SK-N-SH treated with all-trans-retinoic acid at 6 μM for 48 hours (cell line): ENCODE data around the gene PDCD4.

Experiments used
- ARNTL ChIP-seq: fragments of 450-650 bp; formaldehyde crosslinking; IDR thresholded peaks from 2 replicates; pipeline ENCODE4 v1.5.0; 2020; ENCODE audit warnings: low read depth, mild to moderate bottlenecking, moderate library complexity, borderline replicate concordance
- CSRNP3 ChIP-seq: fragments of 250-450 bp; sonication (Bioruptor Pico); IDR thresholded peaks from 2 replicates; pipeline ENCODE4 v1.5.1; 2021; ENCODE audit warnings: mild to moderate bottlenecking, moderate library complexity
- ESRRG ChIP-seq: fragments of 250-450 bp; sonication (Bioruptor Pico); IDR thresholded peaks from 2 replicates; pipeline ENCODE4 v1.6.1; 2021; ENCODE audit warnings: mild to moderate bottlenecking
- GLIS3 ChIP-seq: fragments of 250-450 bp; sonication (Bioruptor Pico); IDR thresholded peaks from 2 replicates; pipeline ENCODE4 v1.5.0; 2020; ENCODE audit warnings: mild to moderate bottlenecking, moderate library complexity
- PATZ1 ChIP-seq: fragments of 250-450 bp; sonication (Bioruptor Pico); IDR thresholded peaks from 2 replicates; pipeline ENCODE4 v1.8.0; 2020; ENCODE audit warnings: mild to moderate bottlenecking, moderate library complexity, borderline replicate concordance
- RARB ChIP-seq: fragments of 250-450 bp; sonication (Bioruptor Pico); IDR thresholded peaks from 2 replicates; pipeline ENCODE4 v1.8.0; 2021; ENCODE audit warnings: mild to moderate bottlenecking, moderate library complexity
- SNAI2 ChIP-seq: fragments of 250-450 bp; sonication (Bioruptor Pico); IDR thresholded peaks from 2 replicates; pipeline ENCODE4 v1.5.0; 2020; ENCODE audit warnings: mild to moderate bottlenecking, moderate library complexity
- TOX ChIP-seq: fragments of 250-450 bp; sonication (Bioruptor Pico); IDR thresholded peaks from 2 replicates; pipeline ENCODE4 v1.8.0; 2021; ENCODE audit warnings: mild to moderate bottlenecking, moderate library complexity, borderline replicate concordance
- ZFP3 ChIP-seq: fragments of 250-450 bp; sonication (Bioruptor Pico); IDR thresholded peaks from 2 replicates; pipeline ENCODE4 v1.5.0; 2020; ENCODE audit warnings: mild to moderate bottlenecking, moderate library complexity
- ZNF8 ChIP-seq: fragments of 450-650 bp; formaldehyde crosslinking; IDR thresholded peaks from 2 replicates; pipeline ENCODE4 v1.5.0; 2020; ENCODE audit warnings: mild to moderate bottlenecking, moderate library complexity

GRCh38 chr10:110833941-110834628 lies 37.6 kb upstream of the PDCD4 start:
- TF ChIP-seq ZNF8 (CRISPR knock-in tag): no peak
- TF ChIP-seq ZFP3 (CRISPR knock-in tag): no peak
- TF ChIP-seq PATZ1 (CRISPR knock-in tag): no peak
- no peak for TF ChIP-seq GLIS3 (CRISPR knock-in tag)
- TF ChIP-seq SNAI2: no peak
- no peak for TF ChIP-seq RARB (CRISPR knock-in tag)
- no peak for TF ChIP-seq TOX (CRISPR knock-in tag)
- no peak for TF ChIP-seq CSRNP3 (CRISPR knock-in tag)
- no peak for TF ChIP-seq ESRRG (CRISPR knock-in tag)
- no peak for TF ChIP-seq ARNTL (CRISPR knock-in tag)
